Testis (tissue), 2 donors: ENCODE results near the gene ZNF800.

Experiments
- POLR2A ChIP-seq: fragments of 450-650 bp; IDR thresholded peaks from one replicate; pipeline ENCODE4 v1.6.1; 2017; ENCODE audit warnings: antibody characterized with exemption, mild to moderate bottlenecking, moderate library complexity
- TF ChIP-seq, protein P1 (sequence below), 3 experiments: fragments of 450-650 bp in 2 of 3; fragments of 200-600 bp in 1 of 3; sonication (generic) in 1 of 3; IDR thresholded peaks; one replicate each; pipeline ENCODE4 v1.5.1; 2016 to 2019; ENCODE audit warnings: antibody characterized with exemption in 3 of 3, mild to moderate bottlenecking in 2 of 3, moderate library complexity in 1 of 3

DNA sequence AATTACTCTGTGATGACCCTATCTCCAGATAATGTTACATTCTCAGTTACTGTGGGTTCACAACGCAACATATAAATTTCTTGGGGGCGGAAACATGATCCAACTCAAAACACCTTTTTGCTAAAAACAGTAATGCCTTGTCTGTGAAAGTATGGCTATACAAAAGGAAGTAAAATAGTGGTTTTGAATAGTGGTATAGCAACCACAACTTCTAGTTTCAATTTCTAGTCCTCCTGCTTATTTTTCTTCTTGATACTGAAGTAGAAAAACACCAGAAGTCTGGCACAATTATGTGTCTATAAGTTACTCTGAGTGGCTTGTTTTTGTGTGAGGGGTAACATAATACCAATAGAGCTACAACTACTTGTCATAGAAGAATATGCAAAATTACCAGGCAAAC is 21.5 kb upstream of the ZNF800 start:
- TF ChIP-seq, protein P1, sequence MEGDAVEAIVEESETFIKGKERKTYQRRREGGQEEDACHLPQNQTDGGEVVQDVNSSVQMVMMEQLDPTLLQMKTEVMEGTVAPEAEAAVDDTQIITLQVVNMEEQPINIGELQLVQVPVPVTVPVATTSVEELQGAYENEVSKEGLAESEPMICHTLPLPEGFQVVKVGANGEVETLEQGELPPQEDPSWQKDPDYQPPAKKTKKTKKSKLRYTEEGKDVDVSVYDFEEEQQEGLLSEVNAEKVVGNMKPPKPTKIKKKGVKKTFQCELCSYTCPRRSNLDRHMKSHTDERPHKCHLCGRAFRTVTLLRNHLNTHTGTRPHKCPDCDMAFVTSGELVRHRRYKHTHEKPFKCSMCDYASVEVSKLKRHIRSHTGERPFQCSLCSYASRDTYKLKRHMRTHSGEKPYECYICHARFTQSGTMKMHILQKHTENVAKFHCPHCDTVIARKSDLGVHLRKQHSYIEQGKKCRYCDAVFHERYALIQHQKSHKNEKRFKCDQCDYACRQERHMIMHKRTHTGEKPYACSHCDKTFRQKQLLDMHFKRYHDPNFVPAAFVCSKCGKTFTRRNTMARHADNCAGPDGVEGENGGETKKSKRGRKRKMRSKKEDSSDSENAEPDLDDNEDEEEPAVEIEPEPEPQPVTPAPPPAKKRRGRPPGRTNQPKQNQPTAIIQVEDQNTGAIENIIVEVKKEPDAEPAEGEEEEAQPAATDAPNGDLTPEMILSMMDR (IDR thresholded peaks at IDR 0.05): no peak
- TF ChIP-seq POLR2A: no peak
